Transverse colon (tissue), 4 donors: ENCODE results near the gene FRMPD4. TPM values are rescaled to one million over a fixed set of nuclear protein-coding genes. Genes with fewer than 3 reads are reported as not detected.

ENCODE experiments used
- DNase-seq: peaks from one replicate; pipeline ENCODE4 v3.0.0-alpha.2; 2019
- H3K27ac ChIP-seq, 4 donors: fragments of 200-600 bp; sonication (generic); 2 replicates each; pipeline ENCODE4 v1.5.1; 2016 to 2018; ENCODE audit warnings: inconsistent platforms in 4 of 4
- H3K27me3 ChIP-seq: fragments of 200-600 bp; sonication (generic); 2 replicates; pipeline ENCODE4 v1.5.1; 2017; ENCODE audit warnings: inconsistent platforms
- H3K36me3 ChIP-seq, 4 donors: fragments of 200-600 bp; sonication (generic); 2 replicates each; pipeline ENCODE4 v1.5.1; 2017 to 2019; ENCODE audit warnings: inconsistent platforms in 4 of 4
- H3K4me1 ChIP-seq, 4 donors: fragments of 200-600 bp; sonication (generic); 2 replicates each; pipeline ENCODE4 v1.5.1; 2017 to 2020; ENCODE audit warnings: inconsistent platforms in 4 of 4
- H3K4me3 ChIP-seq, 4 donors: fragments of 200-600 bp; sonication (generic); 1 replicate in 1 of 4; 2 replicates in 3 of 4; pipeline versions ENCODE4 v1.5.1 to v1.6.1; 2017 to 2019; ENCODE audit warnings: inconsistent platforms in 4 of 4
- H3K9me3 ChIP-seq, 2 donors: fragments of 200-600 bp; sonication (generic); 2 replicates each; pipeline ENCODE4 v1.5.1; 2017 to 2019; ENCODE audit warnings: inconsistent platforms in 2 of 2
- CTCF ChIP-seq, 5 experiments: fragments of 200-600 bp in 3 of 5; fragments of 450-650 bp in 2 of 5; sonication (generic) in 3 of 5; IDR thresholded peaks; 1 replicate in 2 of 5; 2 replicates in 3 of 5; pipeline ENCODE4 v1.5.1; 2016 to 2017; ENCODE audit warnings: antibody characterized with exemption in 5 of 5, inconsistent platforms in 3 of 5, mild to moderate bottlenecking in 2 of 5, moderate library complexity in 1 of 5
- EP300 ChIP-seq: sonication (generic); formaldehyde crosslinking; IDR thresholded peaks from one replicate; pipeline ENCODE4 v1.6.1; 2017; ENCODE audit warnings: antibody characterized with exemption, low read depth
- POLR2A ChIP-seq: fragments of 450-650 bp; IDR thresholded peaks from one replicate; pipeline ENCODE4 v1.6.1; 2016; ENCODE audit warnings: antibody characterized with exemption, mild to moderate bottlenecking, moderate library complexity
- POLR2AphosphoS5 ChIP-seq, 3 donors: sonication (generic); formaldehyde crosslinking; IDR thresholded peaks; one replicate each; pipeline ENCODE4 v1.6.1; 2016; ENCODE audit warnings: antibody characterized with exemption in 3 of 3
- WGBS, 2 donors: methylation state at CpG; one replicate each; pipeline ENCODE4 v1.1.5; 2018; ENCODE audit warnings: low coverage in 1 of 2; 5-methylcytosine and 5-hydroxymethylcytosine counted together
- in situ Hi-C, 4 donors: fragments of 200-750 bp; cut with MboI; loops; one replicate each; pipeline versions ENCODE4 v1.15.0 to v1.15.1; 2017; ENCODE audit warnings: low sequenced_read_pairs in 3 of 4, low pct_ligation_motif_present in 1 of 4, low pct_unique_long_range_greater_than_20kb in 1 of 4
- intact Hi-C: fragments of 100-400 bp; cut with DNase I; formaldehyde crosslinking; loops from one replicate; pipeline ENCODE4 v1.15.1; 2023; ENCODE audit warnings: low total_unique reads
- total RNA-seq, 4 donors: library from RNA; depleted of rRNA; stranded (reverse); fragments of >200 nt; gene quantifications; one replicate each; pipeline ENCODE4 v1.1.0, GENCODE V29; 2016

The FRMPD4 gene
- total RNA-seq, 4 donors from 2014 or later = 0.79 to 1.5 (median 0.82) TPM; not detected in 1

- in situ Hi-C loops = no loop called here
- Histone ChIP-seq H3K27ac (no peak overlapping the region), H3K36me3 (no peaks in the 10 kb centered on the region), H3K9me3 (no peaks in the 10 kb centered on the region), H3K27me3 (no peaks in the 10 kb centered on the region), H3K4me1 (no peaks in the 10 kb centered on the region), H3K4me3 (no peak overlapping the region)
- WGBS, 2 donors = 75% methylated on average over 2 of the region's 2 CpGs; no CpG with 5 or more reads in 1 of the 2 donors
- DNase-seq = no peak
- TF ChIP-seq POLR2A (no peak), CTCF (IDR thresholded peaks at IDR 0.05) (no peak), EP300 (no peak), POLR2AphosphoS5 (IDR thresholded peaks at IDR 0.05) (no peak)
- intact Hi-C loops = no loop called here
Measured at GRCh38 chrX:12363216-12363615, 224.9 kb downstream of the FRMPD4 start.

- H3K36me3 ChIP-seq = no peaks in the 10 kb centered on the region
- TF ChIP-seq POLR2AphosphoS5 (IDR thresholded peaks at IDR 0.05) = no peak
- TF ChIP-seq EP300 = no peak
- TF ChIP-seq CTCF (IDR thresholded peaks at IDR 0.05) = no peak
- TF ChIP-seq POLR2A = no peak
- no peaks in the 10 kb centered on the region for H3K9me3 ChIP-seq
- no peaks in the 10 kb centered on the region for H3K4me1 ChIP-seq
- H3K27me3 ChIP-seq = no peaks in the 10 kb centered on the region
- in situ Hi-C loops (no loop called here), intact Hi-C loops (no loop called here)
- H3K27ac ChIP-seq = no peak overlapping the region
- no peak for DNase-seq
- 74% methylated on average over 2 of the region's 2 CpGs; no CpG with 5 or more reads in 1 of the 2 donors for WGBS, 2 donors
- H3K4me3 ChIP-seq = no peak overlapping the region
Measured at GRCh38 chrX:12366440-12366839, 228.2 kb downstream of the FRMPD4 start.

GRCh38 chrX:12367254-12367653 is 229.0 kb downstream of the FRMPD4 start:
- 78 to 90% methylated on average over 2 to 11 of the region's 11 CpGs for WGBS, 2 donors
- no peaks in the 10 kb centered on the region for H3K27me3 ChIP-seq
- in situ Hi-C loops = no loop called here
- TF ChIP-seq EP300 (no peak), POLR2A (no peak), CTCF (IDR thresholded peaks at IDR 0.05) (no peak), POLR2AphosphoS5 (IDR thresholded peaks at IDR 0.05) (no peak)
- H3K4me3 ChIP-seq = no peak overlapping the region
- no peaks in the 10 kb centered on the region for H3K36me3 ChIP-seq
- no peak overlapping the region for H3K27ac ChIP-seq
- DNase-seq = no peak
- H3K4me1 ChIP-seq = no peaks in the 10 kb centered on the region
- H3K9me3 ChIP-seq = no peaks in the 10 kb centered on the region
- intact Hi-C loops = no loop called here

- intact Hi-C loops (no loop called here), in situ Hi-C loops (no loop called here)
- no peaks in the 10 kb centered on the region for H3K27me3 ChIP-seq
- TF ChIP-seq EP300 = no peak
- TF ChIP-seq POLR2A = no peak
- no peak for TF ChIP-seq POLR2AphosphoS5 (IDR thresholded peaks at IDR 0.05)
- TF ChIP-seq CTCF (IDR thresholded peaks at IDR 0.05) = no peak
- H3K36me3 ChIP-seq = no peaks in the 10 kb centered on the region
- no peaks in the 10 kb centered on the region for H3K4me1 ChIP-seq
- no peak for DNase-seq
- H3K27ac ChIP-seq = no peak overlapping the region
- no peaks in the 10 kb centered on the region for H3K9me3 ChIP-seq
- no peak overlapping the region for H3K4me3 ChIP-seq
- 53% methylated on average over 3 of the region's 3 CpGs; no CpG with 5 or more reads in 1 of the 2 donors for WGBS, 2 donors
Measured at GRCh38 chrX:12370497-12370986, 232.3 kb downstream of the FRMPD4 start.
